T follicular helper cell (primary cell): ENCODE results near the gene ERO1B.

Source experiments
- DNase-seq: peaks from one replicate; pipeline ENCODE4 v3.0.0-alpha.2; 2020; ENCODE audit warnings: low read depth

Gene ERO1B

GRCh38 chr1:236301080-236301957, 19.6 kb upstream of the ERO1B start:
- no peak for DNase-seq

- DNase-seq: no peak
These were observed 15.4 kb upstream of the ERO1B start for GRCh38 chr1:236297161-236297560.

- no peak for DNase-seq
These were observed 10.7 kb upstream of the ERO1B start for GRCh38 chr1:236292425-236292824.

GRCh38 chr1:236289492-236290131, 7.9 kb upstream of the ERO1B start:
- no peak for DNase-seq

- no peak for DNase-seq
These were observed 6.8 kb upstream of the ERO1B start for GRCh38 chr1:236288620-236288976.

- DNase-seq: no peak
These were observed 6.2 kb upstream of the ERO1B start for GRCh38 chr1:236287757-236288619.

- no peak for DNase-seq
These were observed 5.6 kb upstream of the ERO1B start for GRCh38 chr1:236287356-236287755.

GRCh38 chr1:236284291-236284721, 2.5 kb upstream of the ERO1B start:
- no peak for DNase-seq

GRCh38 chr1:236282719-236283118, 961 bp upstream of the ERO1B start:
- DNase-seq: no peak

GRCh38 chr1:236282425-236282716, 613 bp upstream of the ERO1B start:
- DNase-seq: peak; percentile 34

- peak; percentile 10 for DNase-seq
These were observed 532 bp downstream of the ERO1B start for GRCh38 chr1:236281198-236281653.

GRCh38 chr1:236280438-236281197, 1.1 kb downstream of the ERO1B start:
- peak; percentile 24 for DNase-seq

- DNase-seq: no peak
These were observed 6.2 kb downstream of the ERO1B start for GRCh38 chr1:236275586-236275985.

- no peak for DNase-seq
These were observed 6.7 kb downstream of the ERO1B start for GRCh38 chr1:236275061-236275460.

GRCh38 chr1:236273358-236273757, 8.4 kb downstream of the ERO1B start:
- no peak for DNase-seq

- no peak for DNase-seq
These were observed 12.3 kb downstream of the ERO1B start for GRCh38 chr1:236269439-236269838.

GRCh38 chr1:236261898-236262297, 19.9 kb downstream of the ERO1B start:
- DNase-seq: no peak

GRCh38 chr1:236261033-236261432, 20.7 kb downstream of the ERO1B start:
- no peak for DNase-seq

GRCh38 chr1:236259043-236259442, 22.7 kb downstream of the ERO1B start:
- DNase-seq: no peak

GRCh38 chr1:236258114-236258622, 23.6 kb downstream of the ERO1B start:
- no peak for DNase-seq

- DNase-seq: no peak
These were observed 24.5 kb downstream of the ERO1B start for GRCh38 chr1:236257216-236257615.
